Measurements from ENCODE around the gene MMS19.

The MMS19 gene

GRCh38 chr10:97412891-97413304 is 85.3 kb downstream of the MMS19 start:
- TF ChIP-seq CTCF (IDR thresholded peaks at IDR 0.05), result no peak

GRCh38 chr10:97411406-97411805 is 86.8 kb downstream of the MMS19 start:
- Histone ChIP-seq H3K4me3 (ENCODE audit: low read depth in 1 of 2, low read length in 1 of 2) (no peak overlapping the region), H3K4me1 (ENCODE audit: control insufficient read depth in 1 of 2, insufficient read depth in 1 of 2, low read depth in 1 of 2, low read length in 1 of 2) (peaks cover 77 to 84% of the 10 kb centered on the region in 2 experiments), H3K27me3 (no peaks in the 10 kb centered on the region), H3K9me3 (no peaks in the 10 kb centered on the region), H3K27ac (peak overlapping the region; percentile 97), H3K36me3 (no peaks in the 10 kb centered on the region)
- TF ChIP-seq CTCF (IDR thresholded peaks at IDR 0.05), result no peak

More at GRCh38 chr10:97412891-97413304, 85.3 kb downstream of the MMS19 start:
- H3K27me3 ChIP-seq, result no peaks in the 10 kb centered on the region
- H3K9me3 ChIP-seq, result no peaks in the 10 kb centered on the region
- H3K4me1 ChIP-seq (ENCODE audit: control insufficient read depth in 1 of 2, insufficient read depth in 1 of 2, low read depth in 1 of 2, low read length in 1 of 2), result peaks cover 70 to 81% of the 10 kb centered on the region in 2 experiments
- no peaks in the 10 kb centered on the region for H3K36me3 ChIP-seq
- peak overlapping the region; percentile 97 for H3K27ac ChIP-seq
- no peak overlapping the region for H3K4me3 ChIP-seq (ENCODE audit: low read depth in 1 of 2, low read length in 1 of 2)

GRCh38 chr10:97408496-97408992 is 89.7 kb downstream of the MMS19 start:
- TF ChIP-seq CTCF (IDR thresholded peaks at IDR 0.05), result no peak
- peak overlapping the region; percentile 97 for H3K27ac ChIP-seq
- H3K4me3 ChIP-seq (ENCODE audit: low read depth in 1 of 2, low read length in 1 of 2), result peak overlapping the region; percentile 54 to 63
- H3K36me3 ChIP-seq, result no peaks in the 10 kb centered on the region
- no peaks in the 10 kb centered on the region for H3K27me3 ChIP-seq
- no peaks in the 10 kb centered on the region for H3K9me3 ChIP-seq
- peaks cover 92 to 99% of the 10 kb centered on the region in 2 experiments for H3K4me1 ChIP-seq (ENCODE audit: control insufficient read depth in 1 of 2, insufficient read depth in 1 of 2, low read depth in 1 of 2, low read length in 1 of 2)
